ENCODE results near the gene PSORS1C2. TPM values are rescaled to one million over a fixed set of nuclear protein-coding genes. Genes with fewer than 3 reads are reported as not detected.

The PSORS1C2 gene
- total RNA-seq, 1 experiment from 2014 or later: not detected

DNA sequence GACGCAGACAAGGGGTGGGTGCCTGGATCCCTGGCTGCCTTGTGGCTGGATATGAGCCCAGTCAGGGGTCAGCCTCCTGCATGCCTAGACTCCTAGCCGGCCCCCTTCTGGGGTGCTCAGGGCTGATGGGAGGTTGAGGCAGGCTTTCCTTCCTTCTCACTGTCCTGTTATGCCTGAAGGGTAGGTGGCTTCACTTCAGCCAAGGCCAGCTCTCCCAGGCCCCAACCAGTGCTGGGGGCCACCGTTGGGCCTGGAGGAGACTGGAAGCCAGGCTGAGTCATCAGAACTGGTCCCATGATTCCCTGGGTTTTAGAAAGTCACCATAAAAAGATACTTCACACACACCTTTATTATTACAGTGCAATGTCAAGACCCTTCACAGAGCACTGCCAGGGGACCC is 34.5 kb upstream of the PSORS1C2 start:
- Histone ChIP-seq H3K4me1 (replicated peaks; ENCODE audit: insufficient read depth) (peaks cover 18% of the 10 kb centered on the region), H3K27me3 (ENCODE audit: insufficient read depth, low read depth) (no peaks in the 10 kb centered on the region), H3K9me2 (ENCODE audit: insufficient read depth) (no peaks in the 10 kb centered on the region), H3K27ac (no peak overlapping the region), H4K20me1 (ENCODE audit: insufficient read depth) (no peaks in the 10 kb centered on the region), H3F3A (ENCODE audit: insufficient read depth, low read depth) (peaks cover 16% of the 10 kb centered on the region; the same call in 1 of the 2 replicates), H3K36me3 (ENCODE audit: low read depth) (no peaks in the 10 kb centered on the region), H3K79me2 (ENCODE audit: low read depth) (no peaks in the 10 kb centered on the region), H3K4me2 (no peak overlapping the region), H3K9me3 (ENCODE audit: insufficient read depth, low read depth) (no peaks in the 10 kb centered on the region), H3K4me3 (no peak overlapping the region), H2AFZ (no peak overlapping the region)
- intact Hi-C loops (cut with micrococcal nuclease; ENCODE audit: unreplicated experiment): no loop called here
- BruUV-seq (replicated peaks): no TSS peak
- no peak for DNase-seq
- TF ChIP-seq, protein P1, sequence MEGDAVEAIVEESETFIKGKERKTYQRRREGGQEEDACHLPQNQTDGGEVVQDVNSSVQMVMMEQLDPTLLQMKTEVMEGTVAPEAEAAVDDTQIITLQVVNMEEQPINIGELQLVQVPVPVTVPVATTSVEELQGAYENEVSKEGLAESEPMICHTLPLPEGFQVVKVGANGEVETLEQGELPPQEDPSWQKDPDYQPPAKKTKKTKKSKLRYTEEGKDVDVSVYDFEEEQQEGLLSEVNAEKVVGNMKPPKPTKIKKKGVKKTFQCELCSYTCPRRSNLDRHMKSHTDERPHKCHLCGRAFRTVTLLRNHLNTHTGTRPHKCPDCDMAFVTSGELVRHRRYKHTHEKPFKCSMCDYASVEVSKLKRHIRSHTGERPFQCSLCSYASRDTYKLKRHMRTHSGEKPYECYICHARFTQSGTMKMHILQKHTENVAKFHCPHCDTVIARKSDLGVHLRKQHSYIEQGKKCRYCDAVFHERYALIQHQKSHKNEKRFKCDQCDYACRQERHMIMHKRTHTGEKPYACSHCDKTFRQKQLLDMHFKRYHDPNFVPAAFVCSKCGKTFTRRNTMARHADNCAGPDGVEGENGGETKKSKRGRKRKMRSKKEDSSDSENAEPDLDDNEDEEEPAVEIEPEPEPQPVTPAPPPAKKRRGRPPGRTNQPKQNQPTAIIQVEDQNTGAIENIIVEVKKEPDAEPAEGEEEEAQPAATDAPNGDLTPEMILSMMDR (conservative IDR thresholded peaks at IDR 0.05): no peak
- no peak for TF ChIP-seq EZH2 (IDR thresholded peaks at IDR 0.05; ENCODE audit: low read depth)
- POLR2A ChIA-PET (ENCODE audit: unreplicated experiment): no interaction called here
- CTCF ChIA-PET: no interaction called here

DNA sequence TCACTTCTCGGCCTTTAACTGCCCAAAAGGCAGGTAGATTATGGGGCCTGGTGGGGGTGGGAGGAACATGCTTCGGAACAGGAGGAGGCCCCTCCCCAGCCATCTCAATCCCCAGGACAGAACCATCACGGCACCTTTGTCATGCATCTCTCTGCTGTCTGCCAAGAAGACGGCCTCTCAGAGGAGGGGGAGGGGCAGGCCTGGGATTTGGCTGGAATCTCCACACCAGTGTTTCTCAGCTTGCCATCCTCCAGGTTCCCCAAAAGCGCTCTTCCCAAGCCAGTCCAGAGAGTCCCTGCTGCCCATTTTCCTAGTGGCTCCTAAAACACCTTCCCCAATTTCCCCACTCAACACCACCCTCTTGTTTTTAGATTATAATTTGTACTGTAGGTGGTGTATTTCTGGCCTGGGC is 34.1 kb upstream of the PSORS1C2 start:
- BruUV-seq (replicated peaks): no TSS peak
- CTCF ChIA-PET: no interaction called here
- H3K4me2 ChIP-seq: no peak overlapping the region
- intact Hi-C loops (cut with micrococcal nuclease; ENCODE audit: unreplicated experiment): no loop called here
- peaks cover 18% of the 10 kb centered on the region; the same call in 1 of the 2 replicates for H3F3A ChIP-seq (ENCODE audit: insufficient read depth, low read depth)
- no peaks in the 10 kb centered on the region for H3K9me2 ChIP-seq (ENCODE audit: insufficient read depth)
- no peak for DNase-seq
- no peaks in the 10 kb centered on the region for H3K9me3 ChIP-seq (ENCODE audit: insufficient read depth, low read depth)
- H3K4me1 ChIP-seq (replicated peaks; ENCODE audit: insufficient read depth): peaks cover 19% of the 10 kb centered on the region
- no peak overlapping the region for H2AFZ ChIP-seq
- H3K27ac ChIP-seq: no peak overlapping the region
- POLR2A ChIA-PET (ENCODE audit: unreplicated experiment): no interaction called here
- no peaks in the 10 kb centered on the region for H3K36me3 ChIP-seq (ENCODE audit: low read depth)
- no peak overlapping the region for H3K4me3 ChIP-seq
- H3K79me2 ChIP-seq (ENCODE audit: low read depth): no peaks in the 10 kb centered on the region
- H3K27me3 ChIP-seq (ENCODE audit: insufficient read depth, low read depth): no peaks in the 10 kb centered on the region
- TF ChIP-seq, protein P1 (conservative IDR thresholded peaks at IDR 0.05): no peak
- no peak for TF ChIP-seq EZH2 (IDR thresholded peaks at IDR 0.05; ENCODE audit: low read depth)
- H4K20me1 ChIP-seq (ENCODE audit: insufficient read depth): no peaks in the 10 kb centered on the region

- intact Hi-C loops (cut with micrococcal nuclease; ENCODE audit: unreplicated experiment): no loop called here
- Histone ChIP-seq H3K27me3 (ENCODE audit: insufficient read depth, low read depth) (no peaks in the 10 kb centered on the region), H3K27ac (no peak overlapping the region), H3K9me2 (ENCODE audit: insufficient read depth) (no peaks in the 10 kb centered on the region), H3F3A (ENCODE audit: insufficient read depth, low read depth) (peaks cover 18% of the 10 kb centered on the region; the same call in 1 of the 2 replicates), H3K79me2 (ENCODE audit: low read depth) (no peaks in the 10 kb centered on the region), H3K36me3 (ENCODE audit: low read depth) (no peaks in the 10 kb centered on the region), H3K4me2 (no peak overlapping the region), H3K4me3 (no peak overlapping the region), H4K20me1 (ENCODE audit: insufficient read depth) (no peaks in the 10 kb centered on the region), H3K4me1 (replicated peaks; ENCODE audit: insufficient read depth) (peaks cover 19% of the 10 kb centered on the region), H2AFZ (no peak overlapping the region), H3K9me3 (ENCODE audit: insufficient read depth, low read depth) (no peaks in the 10 kb centered on the region)
- CTCF ChIA-PET: no interaction called here
- BruUV-seq (replicated peaks): no TSS peak
- POLR2A ChIA-PET (ENCODE audit: unreplicated experiment): no interaction called here
- no peak for DNase-seq
- TF ChIP-seq EZH2 (IDR thresholded peaks at IDR 0.05; ENCODE audit: low read depth): no peak
- TF ChIP-seq, protein P1 (conservative IDR thresholded peaks at IDR 0.05): no peak
Observed at GRCh38 chr6:31171931-31172905, 33.4 kb upstream of the PSORS1C2 start.

Measured in PC-9 (cell line).